HEK293 (cell line): Measurements from ENCODE around the gene IRS2.

Experiments used
- CTCF ChIA-PET: fragments of 350-600 bp; formaldehyde crosslinking; extraction: SDS; loops from one replicate; lab custom pipeline; 2021; ENCODE audit warnings: antibody characterized with exemption; lab: Yijun Ruan, JAX
- POLR2A ChIA-PET: fragments of 300-600 bp; formaldehyde crosslinking; extraction: SDS; loops from one replicate; lab custom pipeline; 2020; ENCODE audit warnings: antibody characterized with exemption, inconsistent platforms; lab: Yijun Ruan, JAX
- H3K27ac ChIP-seq: fragments of 200-500 bp; sonication (Bioruptor generic); 2 replicates; pipeline ENCODE4 v1.5.1; 2014; ENCODE audit warnings: low read depth, low read length, control low read depth, inconsistent platforms; ENCODE audit errors: extremely low read depth
- H3K36me3 ChIP-seq, 2 experiments: fragments of 200-500 bp in 1 of 2; sonication (Bioruptor generic) in 1 of 2; 1 replicate in 1 of 2; 2 replicates in 1 of 2; pipeline ENCODE4 v1.5.1; 2014 to 2017; ENCODE audit warnings: inconsistent platforms in 2 of 2, low read length in 2 of 2; ENCODE audit not compliant: control insufficient read depth in 2 of 2, insufficient read depth in 1 of 2
- H3K4me1 ChIP-seq: fragments of 200-500 bp; sonication (Bioruptor generic); 2 replicates; pipeline ENCODE4 v1.5.1; 2014; ENCODE audit warnings: mild to moderate bottlenecking, low read length, inconsistent platforms; ENCODE audit not compliant: control insufficient read depth, insufficient read depth
- H3K4me3 ChIP-seq: 2 replicates; pipeline ENCODE4 v1.5.1; 2011; ENCODE audit warnings: low read depth, mild to moderate bottlenecking, control low read depth, low read length, moderate library complexity
- H3K9me3 ChIP-seq: fragments of 200-500 bp; sonication (Bioruptor generic); 2 replicates; pipeline ENCODE4 v1.5.1; 2014; ENCODE audit warnings: low read depth, low read length, inconsistent platforms; ENCODE audit not compliant: control insufficient read depth, insufficient read depth
- KLF8 ChIP-seq: fragments of 450-650 bp; formaldehyde crosslinking; IDR thresholded peaks from 2 replicates; pipeline ENCODE4 v1.5.1; 2016; ENCODE audit warnings: missing biosample characterization, missing genetic modification characterization
- RBAK ChIP-seq: fragments of 450-650 bp; formaldehyde crosslinking; IDR thresholded peaks from 2 replicates; pipeline ENCODE4 v1.5.1; 2016; ENCODE audit warnings: missing biosample characterization, missing genetic modification characterization
- SALL2 ChIP-seq: fragments of 450-650 bp; formaldehyde crosslinking; IDR thresholded peaks from 2 replicates; pipeline ENCODE4 v1.5.0; 2017; ENCODE audit warnings: missing biosample characterization, mild to moderate bottlenecking, missing genetic modification characterization, borderline replicate concordance
- SP7 ChIP-seq: fragments of 450-650 bp; formaldehyde crosslinking; IDR thresholded peaks from 2 replicates; pipeline ENCODE4 v1.5.1; 2016; ENCODE audit warnings: missing biosample characterization, missing genetic modification characterization
- WT1 ChIP-seq: fragments of 450-650 bp; formaldehyde crosslinking; IDR thresholded peaks from 2 replicates; pipeline ENCODE4 v1.5.1; 2016; ENCODE audit warnings: missing biosample characterization, missing genetic modification characterization
- ZBTB11 ChIP-seq: fragments of 450-650 bp; formaldehyde crosslinking; conservative IDR thresholded peaks from 2 replicates; pipeline ENCODE4 v1.5.1; 2016; ENCODE audit warnings: low read depth, missing biosample characterization, missing genetic modification characterization
- ZBTB6 ChIP-seq: fragments of 450-650 bp; formaldehyde crosslinking; IDR thresholded peaks from 2 replicates; pipeline ENCODE4 v1.5.1; 2017; ENCODE audit warnings: missing biosample characterization, missing genetic modification characterization
- ZBTB8A ChIP-seq: fragments of 450-650 bp; formaldehyde crosslinking; IDR thresholded peaks from 2 replicates; pipeline ENCODE4 v1.5.1; 2016; ENCODE audit warnings: missing biosample characterization, missing genetic modification characterization
- ZNF138 ChIP-seq: fragments of 450-650 bp; formaldehyde crosslinking; IDR thresholded peaks from 2 replicates; pipeline ENCODE4 v1.5.1; 2016; ENCODE audit warnings: missing biosample characterization, missing genetic modification characterization, borderline replicate concordance
- ZNF223 ChIP-seq: fragments of 450-650 bp; formaldehyde crosslinking; IDR thresholded peaks from 2 replicates; pipeline ENCODE4 v1.5.1; 2016; ENCODE audit warnings: missing biosample characterization, missing genetic modification characterization
- ZNF24 ChIP-seq: fragments of 450-650 bp; formaldehyde crosslinking; IDR thresholded peaks from 2 replicates; pipeline ENCODE4 v1.5.1; 2016; ENCODE audit warnings: missing biosample characterization, missing genetic modification characterization
- ZNF311 ChIP-seq: fragments of 450-650 bp; formaldehyde crosslinking; IDR thresholded peaks from 2 replicates; pipeline ENCODE4 v1.5.1; 2017; ENCODE audit warnings: missing biosample characterization, missing genetic modification characterization, borderline replicate concordance
- ZNF354C ChIP-seq: fragments of 450-650 bp; formaldehyde crosslinking; IDR thresholded peaks from 2 replicates; pipeline ENCODE4 v1.5.1; 2016; ENCODE audit warnings: missing biosample characterization, missing genetic modification characterization, low read depth, borderline replicate concordance
- ZNF529 ChIP-seq: fragments of 450-650 bp; formaldehyde crosslinking; IDR thresholded peaks from 2 replicates; pipeline ENCODE4 v1.5.1; 2017; ENCODE audit warnings: missing genetic modification characterization, missing biosample characterization; ENCODE audit not compliant: insufficient replicate concordance
- ZNF624 ChIP-seq: fragments of 450-650 bp; formaldehyde crosslinking; IDR thresholded peaks from 2 replicates; pipeline ENCODE4 v1.5.1; 2017; ENCODE audit warnings: missing biosample characterization, missing genetic modification characterization
- ZNF629 ChIP-seq: fragments of 450-650 bp; formaldehyde crosslinking; IDR thresholded peaks from 2 replicates; pipeline ENCODE4 v1.5.1; 2017; ENCODE audit warnings: missing biosample characterization, missing genetic modification characterization
- ZNF639 ChIP-seq: fragments of 450-650 bp; formaldehyde crosslinking; IDR thresholded peaks from 2 replicates; pipeline ENCODE4 v1.5.1; 2016; ENCODE audit warnings: missing biosample characterization, missing genetic modification characterization
- ZNF654 ChIP-seq: fragments of 450-650 bp; formaldehyde crosslinking; IDR thresholded peaks from 2 replicates; pipeline ENCODE4 v1.5.1; 2016; ENCODE audit warnings: low read depth, missing biosample characterization, missing genetic modification characterization
- ZNF664 ChIP-seq: fragments of 450-650 bp; formaldehyde crosslinking; IDR thresholded peaks from 2 replicates; pipeline ENCODE4 v1.5.1; 2016; ENCODE audit warnings: missing biosample characterization, missing genetic modification characterization
- ZNF707 ChIP-seq: fragments of 450-650 bp; formaldehyde crosslinking; IDR thresholded peaks from 2 replicates; pipeline ENCODE4 v1.5.1; 2016; ENCODE audit warnings: missing biosample characterization, missing genetic modification characterization
- ZNF843 ChIP-seq: fragments of 450-650 bp; formaldehyde crosslinking; IDR thresholded peaks from 2 replicates; pipeline ENCODE4 v1.5.1; 2016; ENCODE audit warnings: missing biosample characterization, missing genetic modification characterization
- ZSCAN30 ChIP-seq: fragments of 450-650 bp; IDR thresholded peaks from 2 replicates; pipeline ENCODE4 v1.5.1; 2018; ENCODE audit warnings: missing biosample characterization, mild to moderate bottlenecking, missing genetic modification characterization, moderate library complexity
- ZXDB ChIP-seq: fragments of 450-650 bp; formaldehyde crosslinking; IDR thresholded peaks from 2 replicates; pipeline ENCODE4 v1.5.1; 2016; ENCODE audit warnings: missing biosample characterization, missing genetic modification characterization
- TF ChIP-seq, protein P1 (sequence below): fragments of 450-650 bp; formaldehyde crosslinking; IDR thresholded peaks from 2 replicates; pipeline ENCODE4 v1.5.1; 2016; ENCODE audit warnings: missing biosample characterization, missing genetic modification characterization
- TF ChIP-seq, protein P2 (sequence below): fragments of 450-650 bp; formaldehyde crosslinking; IDR thresholded peaks from 2 replicates; pipeline ENCODE4 v1.5.1; 2017; ENCODE audit warnings: missing biosample characterization, mild to moderate bottlenecking, missing genetic modification characterization, moderate library complexity
- TF ChIP-seq, protein P3 (sequence below): fragments of 450-650 bp; formaldehyde crosslinking; IDR thresholded peaks from 2 replicates; pipeline ENCODE4 v1.5.1; 2016; ENCODE audit warnings: missing biosample characterization, missing genetic modification characterization
- TF ChIP-seq, protein P4 (sequence below): fragments of 450-650 bp; formaldehyde crosslinking; IDR thresholded peaks from 2 replicates; pipeline ENCODE4 v1.5.1; 2016; ENCODE audit warnings: missing biosample characterization, missing genetic modification characterization

The IRS2 gene

GRCh38 chr13:109778102-109778542 is 8.3 kb downstream of the IRS2 start:
- H3K4me1 ChIP-seq: peaks cover 26% of the 10 kb centered on the region
- peaks cover 0 to 39% of the 10 kb centered on the region in 2 experiments; a peak in 2 of 3 replicates for H3K36me3 ChIP-seq
- ChIA-PET CTCF (no interaction called here), POLR2A (no interaction called here)
- peak overlapping the region; percentile 5 for H3K4me3 ChIP-seq
- no peak overlapping the region for H3K27ac ChIP-seq
- H3K9me3 ChIP-seq: no peaks in the 10 kb centered on the region
- TF ChIP-seq ZNF843 (tag by site-specific recombination) (no peak), ZNF138 (tag by site-specific recombination) (no peak), ZNF354C (tag by site-specific recombination) (no peak), ZNF629 (peak; percentile 72), ZNF624 (tag by site-specific recombination) (no peak), ZNF223 (no peak), WT1 (tag by site-specific recombination) (peak; percentile 68), ZNF639 (peak; percentile 38; the same call in 1 of the 2 replicates), ZBTB6 (tag by site-specific recombination) (no peak), SALL2 (no peak), ZBTB8A (tag by site-specific recombination) (no peak), KLF8 (tag by site-specific recombination) (peak; percentile 42; the same call in 1 of the 2 replicates), ZBTB11 (tag by site-specific recombination) (no peak), ZNF311 (tag by site-specific recombination) (no peak), SP7 (tag by site-specific recombination) (peak; percentile 88), ZNF529 (tag by site-specific recombination) (no peak), ZNF707 (tag by site-specific recombination) (no peak), ZXDB (tag by site-specific recombination) (0 out of 2 replicates have a peak, but pooled peaks have one; percentile 30), RBAK (tag by site-specific recombination) (no peak), ZSCAN30 (tag by site-specific recombination) (0 out of 2 replicates have a peak, but pooled peaks have one; percentile 39), ZNF654 (tag by site-specific recombination) (no peak), ZNF24 (tag by site-specific recombination) (peak; percentile 60; the same call in 1 of the 2 replicates), ZNF664 (tag by site-specific recombination) (peak; percentile 94)
- TF ChIP-seq, protein P1, sequence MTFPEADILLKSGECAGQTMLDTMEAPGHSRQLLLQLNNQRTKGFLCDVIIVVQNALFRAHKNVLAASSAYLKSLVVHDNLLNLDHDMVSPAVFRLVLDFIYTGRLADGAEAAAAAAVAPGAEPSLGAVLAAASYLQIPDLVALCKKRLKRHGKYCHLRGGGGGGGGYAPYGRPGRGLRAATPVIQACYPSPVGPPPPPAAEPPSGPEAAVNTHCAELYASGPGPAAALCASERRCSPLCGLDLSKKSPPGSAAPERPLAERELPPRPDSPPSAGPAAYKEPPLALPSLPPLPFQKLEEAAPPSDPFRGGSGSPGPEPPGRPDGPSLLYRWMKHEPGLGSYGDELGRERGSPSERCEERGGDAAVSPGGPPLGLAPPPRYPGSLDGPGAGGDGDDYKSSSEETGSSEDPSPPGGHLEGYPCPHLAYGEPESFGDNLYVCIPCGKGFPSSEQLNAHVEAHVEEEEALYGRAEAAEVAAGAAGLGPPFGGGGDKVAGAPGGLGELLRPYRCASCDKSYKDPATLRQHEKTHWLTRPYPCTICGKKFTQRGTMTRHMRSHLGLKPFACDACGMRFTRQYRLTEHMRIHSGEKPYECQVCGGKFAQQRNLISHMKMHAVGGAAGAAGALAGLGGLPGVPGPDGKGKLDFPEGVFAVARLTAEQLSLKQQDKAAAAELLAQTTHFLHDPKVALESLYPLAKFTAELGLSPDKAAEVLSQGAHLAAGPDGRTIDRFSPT (tag by site-specific recombination): no peak
- TF ChIP-seq, protein P2, sequence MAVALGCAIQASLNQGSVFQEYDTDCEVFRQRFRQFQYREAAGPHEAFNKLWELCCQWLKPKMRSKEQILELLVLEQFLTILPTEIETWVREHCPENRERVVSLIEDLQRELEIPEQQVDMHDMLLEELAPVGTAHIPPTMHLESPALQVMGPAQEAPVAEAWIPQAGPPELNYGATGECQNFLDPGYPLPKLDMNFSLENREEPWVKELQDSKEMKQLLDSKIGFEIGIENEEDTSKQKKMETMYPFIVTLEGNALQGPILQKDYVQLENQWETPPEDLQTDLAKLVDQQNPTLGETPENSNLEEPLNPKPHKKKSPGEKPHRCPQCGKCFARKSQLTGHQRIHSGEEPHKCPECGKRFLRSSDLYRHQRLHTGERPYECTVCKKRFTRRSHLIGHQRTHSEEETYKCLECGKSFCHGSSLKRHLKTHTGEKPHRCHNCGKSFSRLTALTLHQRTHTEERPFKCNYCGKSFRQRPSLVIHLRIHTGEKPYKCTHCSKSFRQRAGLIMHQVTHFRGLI (tag by site-specific recombination): no peak
- TF ChIP-seq, protein P3, sequence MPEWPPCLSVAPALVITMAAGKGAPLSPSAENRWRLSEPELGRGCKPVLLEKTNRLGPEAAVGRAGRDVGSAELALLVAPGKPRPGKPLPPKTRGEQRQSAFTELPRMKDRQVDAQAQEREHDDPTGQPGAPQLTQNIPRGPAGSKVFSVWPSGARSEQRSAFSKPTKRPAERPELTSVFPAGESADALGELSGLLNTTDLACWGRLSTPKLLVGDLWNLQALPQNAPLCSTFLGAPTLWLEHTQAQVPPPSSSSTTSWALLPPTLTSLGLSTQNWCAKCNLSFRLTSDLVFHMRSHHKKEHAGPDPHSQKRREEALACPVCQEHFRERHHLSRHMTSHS (tag by site-specific recombination): no peak
- TF ChIP-seq, protein P4, sequence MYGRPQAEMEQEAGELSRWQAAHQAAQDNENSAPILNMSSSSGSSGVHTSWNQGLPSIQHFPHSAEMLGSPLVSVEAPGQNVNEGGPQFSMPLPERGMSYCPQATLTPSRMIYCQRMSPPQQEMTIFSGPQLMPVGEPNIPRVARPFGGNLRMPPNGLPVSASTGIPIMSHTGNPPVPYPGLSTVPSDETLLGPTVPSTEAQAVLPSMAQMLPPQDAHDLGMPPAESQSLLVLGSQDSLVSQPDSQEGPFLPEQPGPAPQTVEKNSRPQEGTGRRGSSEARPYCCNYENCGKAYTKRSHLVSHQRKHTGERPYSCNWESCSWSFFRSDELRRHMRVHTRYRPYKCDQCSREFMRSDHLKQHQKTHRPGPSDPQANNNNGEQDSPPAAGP (tag by site-specific recombination): peak; percentile 63; the same call in 1 of the 2 replicates
